Esophagus muscularis mucosa (tissue), 4 donors: Measurements from ENCODE around the gene OR11A1.

Experiments used
- EP300 ChIP-seq: sonication (generic); formaldehyde crosslinking; IDR thresholded peaks from one replicate; pipeline ENCODE4 v1.6.1; 2017; ENCODE audit warnings: antibody characterized with exemption
- POLR2A ChIP-seq: fragments of 450-650 bp; IDR thresholded peaks from one replicate; pipeline ENCODE4 v1.6.1; 2017; ENCODE audit warnings: antibody characterized with exemption, moderate library complexity, mild to moderate bottlenecking, low read depth
- POLR2AphosphoS5 ChIP-seq, 2 donors: sonication (generic); formaldehyde crosslinking; IDR thresholded peaks; one replicate each; pipeline ENCODE4 v1.6.1; 2017; ENCODE audit warnings: antibody characterized with exemption in 2 of 2
- TF ChIP-seq, protein P1 (sequence below), 3 experiments: fragments of 200-600 bp in 2 of 3; fragments of 450-650 bp in 1 of 3; sonication (generic) in 2 of 3; IDR thresholded peaks; one replicate each; pipeline ENCODE4 v1.5.1; 2017 to 2019; ENCODE audit warnings: antibody characterized with exemption in 3 of 3, mild to moderate bottlenecking in 2 of 3, moderate library complexity in 1 of 3

DNA sequence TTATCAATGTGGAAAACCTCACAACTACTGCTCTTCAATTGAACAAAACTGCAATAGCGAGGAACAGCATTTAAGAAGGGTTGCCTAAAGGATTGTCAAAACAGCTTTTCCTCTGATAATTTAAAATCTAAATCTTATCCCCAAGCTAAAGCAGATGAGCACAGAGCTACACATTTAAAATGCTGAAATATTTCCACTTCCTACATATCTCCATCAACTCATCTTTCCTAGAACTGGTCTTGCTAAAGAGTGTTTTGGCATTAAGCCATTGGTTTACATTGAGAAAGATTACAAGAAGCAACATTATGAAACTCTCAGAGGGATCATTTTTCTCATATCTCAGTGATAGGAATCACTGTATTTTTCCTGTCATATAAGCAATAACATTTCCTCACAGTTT lies 14.2 kb downstream of the OR11A1 start:
- TF ChIP-seq, protein P1, sequence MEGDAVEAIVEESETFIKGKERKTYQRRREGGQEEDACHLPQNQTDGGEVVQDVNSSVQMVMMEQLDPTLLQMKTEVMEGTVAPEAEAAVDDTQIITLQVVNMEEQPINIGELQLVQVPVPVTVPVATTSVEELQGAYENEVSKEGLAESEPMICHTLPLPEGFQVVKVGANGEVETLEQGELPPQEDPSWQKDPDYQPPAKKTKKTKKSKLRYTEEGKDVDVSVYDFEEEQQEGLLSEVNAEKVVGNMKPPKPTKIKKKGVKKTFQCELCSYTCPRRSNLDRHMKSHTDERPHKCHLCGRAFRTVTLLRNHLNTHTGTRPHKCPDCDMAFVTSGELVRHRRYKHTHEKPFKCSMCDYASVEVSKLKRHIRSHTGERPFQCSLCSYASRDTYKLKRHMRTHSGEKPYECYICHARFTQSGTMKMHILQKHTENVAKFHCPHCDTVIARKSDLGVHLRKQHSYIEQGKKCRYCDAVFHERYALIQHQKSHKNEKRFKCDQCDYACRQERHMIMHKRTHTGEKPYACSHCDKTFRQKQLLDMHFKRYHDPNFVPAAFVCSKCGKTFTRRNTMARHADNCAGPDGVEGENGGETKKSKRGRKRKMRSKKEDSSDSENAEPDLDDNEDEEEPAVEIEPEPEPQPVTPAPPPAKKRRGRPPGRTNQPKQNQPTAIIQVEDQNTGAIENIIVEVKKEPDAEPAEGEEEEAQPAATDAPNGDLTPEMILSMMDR (IDR thresholded peaks at IDR 0.05): no peak
- TF ChIP-seq POLR2AphosphoS5 (IDR thresholded peaks at IDR 0.05): no peak
- no peak for TF ChIP-seq POLR2A
- TF ChIP-seq EP300: no peak
